Activated T-helper 1 cell treated with Interleukin-2 at 50 U/mL for 16 hours (primary cell): ENCODE results near the gene TNS4.

ENCODE experiments used
- DNase-seq: peaks from one replicate; pipeline ENCODE4 v3.0.0-alpha.2; 2020; ENCODE audit warnings: low read depth

TNS4 gene

GRCh38 chr17:40456396-40456951 lies 44.9 kb downstream of the TNS4 start:
- DNase-seq, result no peak

DNA sequence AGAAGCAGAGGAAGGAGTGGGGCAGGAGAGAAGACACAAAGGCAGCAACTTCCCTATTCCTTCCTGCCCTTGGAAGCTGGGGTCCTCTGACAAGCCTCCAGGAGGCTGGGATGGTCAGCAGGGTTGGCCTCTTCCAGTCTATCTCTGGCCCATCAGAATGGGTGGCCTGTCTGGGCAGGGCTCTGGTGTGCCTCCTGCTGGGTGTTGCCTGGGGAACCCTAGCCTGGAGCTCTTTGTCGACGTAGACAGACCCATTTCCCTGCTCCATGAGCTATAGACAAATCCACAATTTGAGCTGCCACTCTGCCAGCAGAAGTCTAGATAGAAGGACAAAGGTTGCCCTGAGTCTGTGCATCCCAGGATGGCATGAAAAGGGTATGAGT lies 46.8 kb downstream of the TNS4 start:
- no peak for DNase-seq

- no peak for DNase-seq
Observed at GRCh38 chr17:40453881-40454612, 47.4 kb downstream of the TNS4 start.

DNA sequence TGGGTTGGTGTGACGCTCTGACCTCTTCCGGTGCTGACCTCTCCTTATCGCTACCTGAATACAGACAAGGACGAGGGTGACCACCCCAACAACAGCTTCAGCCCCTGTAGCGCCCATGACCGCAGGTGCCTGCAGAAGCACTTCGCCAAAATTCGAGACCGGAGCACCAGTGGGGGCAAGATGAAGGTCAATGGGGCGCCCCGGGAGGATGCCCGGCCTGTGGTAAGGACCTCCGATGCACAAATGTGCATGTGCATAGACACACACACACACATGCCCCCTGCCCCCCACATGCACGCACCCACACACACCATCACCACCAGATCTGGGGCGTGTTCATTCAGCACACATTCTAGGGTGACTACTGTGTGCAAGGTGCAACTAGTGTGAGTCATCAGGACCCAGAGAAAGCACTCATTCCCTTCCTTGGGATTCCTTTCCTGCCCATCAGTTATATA lies 48.5 kb downstream of the TNS4 start:
- no peak for DNase-seq

- no peak for DNase-seq
Observed at GRCh38 chr17:40452216-40452787, 49.1 kb downstream of the TNS4 start.

- no peak for DNase-seq
Observed at GRCh38 chr17:40451420-40451819, 50.0 kb downstream of the TNS4 start.

DNA sequence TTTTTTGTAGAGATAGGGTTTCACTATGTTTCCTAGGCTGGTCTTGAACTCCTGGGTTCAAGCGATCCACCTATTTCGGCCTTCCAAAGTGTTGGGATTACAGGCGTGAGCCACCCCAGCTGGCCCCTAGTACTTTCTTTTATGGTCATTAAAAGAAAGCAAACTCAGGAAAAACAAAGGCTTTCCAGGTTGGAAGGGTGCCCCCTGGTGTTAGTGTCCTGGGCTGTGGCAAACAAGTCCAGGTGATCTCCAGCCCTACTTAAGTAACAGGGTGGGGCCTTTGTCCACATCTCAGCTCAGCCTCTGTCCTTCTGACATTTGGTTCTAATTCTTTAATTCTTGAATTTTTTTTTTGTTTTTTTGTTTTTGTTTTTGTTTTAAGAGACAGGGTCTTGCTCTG lies 51.2 kb downstream of the TNS4 start:
- peak; percentile 12 for DNase-seq

GRCh38 chr17:40448639-40449261 lies 52.7 kb downstream of the TNS4 start:
- no peak for DNase-seq

GRCh38 chr17:40448213-40448638 lies 53.2 kb downstream of the TNS4 start:
- DNase-seq, result no peak

GRCh38 chr17:40447806-40448205 lies 53.6 kb downstream of the TNS4 start:
- DNase-seq, result no peak

GRCh38 chr17:40447148-40447644 lies 54.2 kb downstream of the TNS4 start:
- DNase-seq, result no peak

DNA sequence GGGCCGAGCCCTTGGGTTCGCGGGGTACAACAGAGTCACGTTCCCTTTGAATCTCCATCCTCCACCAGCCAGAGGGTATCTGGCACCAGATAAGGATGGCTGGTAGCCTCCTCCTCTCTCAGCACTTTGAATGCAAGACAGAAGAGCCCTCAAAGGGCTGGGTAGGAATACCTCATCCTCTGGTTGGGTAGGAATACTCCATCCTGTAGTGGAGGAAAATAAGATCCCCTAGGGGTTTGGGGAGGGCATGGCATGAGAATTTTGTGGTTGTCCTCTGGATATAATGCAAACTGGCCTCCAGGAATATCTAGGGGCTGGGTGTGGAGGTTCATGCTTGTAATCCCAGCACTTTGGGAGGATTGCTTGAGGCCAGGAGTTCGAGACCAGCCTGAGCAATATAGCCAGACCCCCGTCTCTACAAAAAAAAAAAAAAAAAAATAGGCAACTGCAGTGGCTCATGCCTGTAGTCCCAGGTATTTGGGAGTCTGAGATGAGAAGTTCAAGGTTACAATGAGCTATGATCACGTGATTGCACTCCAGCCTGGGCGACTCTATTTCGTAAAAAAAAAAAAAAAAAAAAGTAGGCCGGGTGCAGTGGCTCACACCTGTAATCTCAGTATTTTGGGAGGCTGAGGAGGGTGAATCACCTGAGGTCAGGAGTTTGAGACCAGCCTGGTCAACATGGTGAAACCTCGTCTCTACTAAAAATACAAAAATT lies 55.5 kb downstream of the TNS4 start:
- no peak for DNase-seq

- no peak for DNase-seq
Observed at GRCh38 chr17:40443988-40444899, 57.2 kb downstream of the TNS4 start.

DNA sequence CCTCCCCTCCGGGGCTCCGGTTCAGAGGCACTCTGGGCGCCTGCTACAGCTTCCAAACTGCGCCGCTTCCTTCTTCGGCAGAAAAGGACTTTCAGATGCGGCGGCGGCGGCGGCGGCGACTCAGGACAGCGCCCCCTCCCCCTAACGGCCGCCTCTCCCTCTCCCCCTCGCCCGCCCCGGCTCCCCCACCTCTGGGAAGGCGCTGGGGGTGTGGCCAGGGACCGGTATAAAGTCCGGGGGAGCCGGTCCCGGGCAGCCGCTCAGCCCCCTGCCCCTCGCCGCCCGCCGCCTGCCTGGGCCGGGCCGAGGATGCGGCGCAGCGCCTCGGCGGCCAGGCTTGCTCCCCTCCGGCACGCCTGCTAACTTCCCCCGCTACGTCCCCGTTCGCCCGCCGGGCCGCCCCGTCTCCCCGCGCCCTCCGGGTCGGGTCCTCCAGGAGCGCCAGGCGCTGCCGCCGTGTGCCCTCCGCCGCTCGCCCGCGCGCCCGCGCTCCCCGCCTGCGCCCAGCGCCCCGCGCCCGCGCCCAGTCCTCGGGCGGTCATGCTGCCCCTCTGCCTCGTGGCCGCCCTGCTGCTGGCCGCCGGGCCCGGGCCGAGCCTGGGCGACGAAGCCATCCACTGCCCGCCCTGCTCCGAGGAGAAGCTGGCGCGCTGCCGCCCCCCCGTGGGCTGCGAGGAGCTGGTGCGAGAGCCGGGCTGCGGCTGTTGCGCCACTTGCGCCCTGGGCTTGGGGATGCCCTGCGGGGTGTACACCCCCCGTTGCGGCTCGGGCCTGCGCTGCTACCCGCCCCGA lies 58.0 kb downstream of the TNS4 start, which contains the start of gene IGFBP4:
TSS of gene IGFBP4 (plus strand) at position 255 of the 792 bp plus-strand sequence. CDS start at position 541, 286 bp downstream.
- DNase-seq, result peak; percentile 55

GRCh38 chr17:40442392-40443195 lies 58.8 kb downstream of the TNS4 start:
- DNase-seq, result no peak

DNA sequence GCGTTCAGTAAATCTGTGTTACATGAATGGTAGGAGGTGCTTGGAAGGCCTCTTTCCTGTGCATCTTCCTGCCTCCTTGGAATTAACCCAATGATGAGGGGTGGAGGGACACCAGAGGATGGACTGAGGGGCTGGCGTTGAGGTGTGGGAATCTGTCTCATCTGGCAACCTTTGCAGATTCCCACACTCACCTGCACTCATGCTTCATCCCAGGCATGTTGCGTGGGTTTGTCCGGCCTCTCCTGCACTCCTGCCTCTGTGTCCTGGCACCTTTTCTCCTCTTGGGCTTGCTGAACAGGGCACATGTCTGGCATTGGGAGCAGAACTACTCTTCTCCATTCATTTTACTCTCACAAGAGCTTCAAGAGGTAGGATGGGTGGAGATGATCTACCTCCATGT lies 61.3 kb downstream of the TNS4 start:
- no peak for DNase-seq

DNA sequence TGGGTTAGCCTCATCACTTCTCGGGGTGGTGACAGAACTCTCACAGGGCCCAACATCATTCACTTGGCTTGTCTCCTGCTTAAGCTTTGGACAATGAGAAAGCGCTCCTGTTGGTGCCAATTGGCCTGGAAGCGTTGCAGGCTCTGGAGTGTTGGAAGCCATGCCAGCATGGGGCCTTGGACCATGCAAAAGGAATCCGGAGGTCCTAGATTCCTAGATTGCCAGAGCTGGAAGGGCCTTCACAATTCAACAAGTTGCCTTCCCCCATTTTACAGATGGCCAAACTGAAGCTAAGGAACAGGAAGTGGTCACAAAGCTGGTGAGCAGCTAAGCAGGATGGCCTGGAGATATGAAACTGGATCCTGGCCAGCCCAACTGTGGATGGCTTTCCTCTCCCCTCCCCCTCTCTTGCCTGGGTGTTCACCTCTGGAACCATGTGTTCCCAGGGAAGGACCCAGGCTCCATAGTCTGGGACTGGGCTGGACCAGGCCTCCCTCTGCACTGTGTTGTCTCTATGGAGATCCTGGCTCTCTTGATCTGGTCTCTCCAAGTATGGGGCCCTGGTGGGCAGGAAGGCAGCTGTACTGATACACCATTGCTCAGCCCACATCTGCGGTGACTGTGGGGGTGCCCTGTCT lies 64.2 kb downstream of the TNS4 start:
- no peak for DNase-seq

DNA sequence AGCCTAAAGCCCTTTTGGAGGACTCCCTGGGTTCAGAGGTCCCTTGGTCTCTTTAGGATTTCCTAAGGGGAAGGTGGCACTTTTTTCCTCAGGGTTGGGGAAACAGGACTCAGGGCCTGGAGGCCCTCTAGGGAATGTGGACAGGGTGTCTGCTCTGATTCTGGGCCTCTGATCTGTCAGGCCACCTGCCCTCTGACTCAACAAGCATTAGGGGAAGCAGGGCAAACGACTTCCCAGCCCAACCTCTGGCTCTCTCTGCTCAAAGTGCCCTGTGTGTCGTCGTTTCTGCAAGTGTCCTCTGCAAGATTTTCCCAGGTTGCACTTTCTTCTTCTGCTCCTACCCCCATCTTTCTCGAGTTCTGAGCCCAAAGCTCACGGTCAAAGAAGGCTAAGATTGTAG lies 64.8 kb downstream of the TNS4 start:
- DNase-seq, result no peak
